IMR-90 (cell line): Measurements from ENCODE around the gene LRRC70. TPM values are rescaled to one million over a fixed set of nuclear protein-coding genes. Genes with fewer than 3 reads are reported as not detected.

Source experiments
- ATAC-seq: fragments of 200-7000 bp; cut with Tn5 transposase; 2 replicates; pipeline ENCODE4 v1.9.1; 2020; ENCODE audit warnings: low read depth, mild to moderate bottlenecking, moderate library complexity
- BruUV-seq: library from RNA; stranded (reverse); fragments of 400-500 nt; replicated peaks from 2 replicates; lab custom pipeline; 2021; lab: Mats Ljungman, UMichigan
- CTCF ChIA-PET: fragments of 300-600 bp; formaldehyde crosslinking; extraction: SDS; loops from one replicate; lab custom pipeline; 2021; ENCODE audit warnings: antibody characterized with exemption; lab: Yijun Ruan, JAX
- POLR2A ChIA-PET: fragments of 300-600 bp; sonication (Branson Sonifier 250); formaldehyde crosslinking; loops from one replicate; lab custom pipeline; 2022; ENCODE audit warnings: antibody characterized with exemption; ENCODE audit not compliant: unreplicated experiment; lab: Charles Lee
- DNase-seq: peaks from one replicate; pipeline ENCODE4 v3.0.0; 2013
- H2AFZ ChIP-seq: replicated peaks from 2 replicates; pipeline ENCODE3; 2013; ENCODE audit warnings: low read length, mild to moderate bottlenecking; ENCODE audit not compliant: poor library complexity
- H2AK5ac ChIP-seq: 2 replicates; pipeline ENCODE4 v1.6.1; 2013; ENCODE audit warnings: low read depth, low read length, inconsistent platforms
- H2AK9ac ChIP-seq: replicated peaks from 2 replicates; pipeline ENCODE3; 2013; ENCODE audit warnings: mild to moderate bottlenecking, low read depth, low read length, moderate library complexity; ENCODE audit not compliant: poor library complexity
- H2BK120ac ChIP-seq: 2 replicates; pipeline ENCODE4 v1.6.1; 2013; ENCODE audit warnings: low read depth, low read length, inconsistent platforms
- H2BK15ac ChIP-seq: 3 replicates; pipeline ENCODE4 v1.6.1; 2013; ENCODE audit warnings: low read depth, low read length, inconsistent platforms
- H2BK20ac ChIP-seq: 2 replicates; pipeline ENCODE4 v1.6.1; 2013; ENCODE audit warnings: low read depth, mild to moderate bottlenecking, inconsistent platforms, low read length, moderate library complexity
- H2BK5ac ChIP-seq: 2 replicates; pipeline ENCODE4 v1.6.1; 2013; ENCODE audit warnings: mild to moderate bottlenecking, low read depth, low read length, inconsistent platforms; ENCODE audit not compliant: poor library complexity, severe bottlenecking
- H3K14ac ChIP-seq: replicated peaks from 2 replicates; pipeline ENCODE4 v1.6.1; 2013; ENCODE audit warnings: low read depth, low read length, inconsistent platforms
- H3K18ac ChIP-seq: 2 replicates; pipeline ENCODE4 v1.6.1; 2013; ENCODE audit warnings: low read depth, low read length, control low read depth
- H3K23ac ChIP-seq: 2 replicates; pipeline ENCODE4 v1.6.1; 2013; ENCODE audit warnings: low read depth, low read length, inconsistent platforms
- H3K27ac ChIP-seq: 2 replicates; pipeline ENCODE4 v1.5.1; 2013; ENCODE audit warnings: mild to moderate bottlenecking, control low read depth, low read length; ENCODE audit not compliant: insufficient read depth
- H3K27me3 ChIP-seq: 2 replicates; pipeline ENCODE4 v1.6.1; 2013; ENCODE audit warnings: low read length; ENCODE audit not compliant: control insufficient read depth, insufficient read depth
- H3K36me3 ChIP-seq: 2 replicates; pipeline ENCODE4 v1.6.1; 2013; ENCODE audit warnings: low read length, mixed read lengths; ENCODE audit not compliant: control insufficient read depth, insufficient read depth
- H3K4ac ChIP-seq: 2 replicates; pipeline ENCODE4 v1.6.1; 2013; ENCODE audit warnings: low read depth, low read length, inconsistent platforms
- H3K4me1 ChIP-seq: 2 replicates; pipeline ENCODE4 v1.6.1; 2013; ENCODE audit warnings: low read length, mixed read lengths; ENCODE audit not compliant: control insufficient read depth, insufficient read depth
- H3K4me2 ChIP-seq: 2 replicates; pipeline ENCODE4 v1.6.1; 2013; ENCODE audit warnings: low read depth, mild to moderate bottlenecking, control low read depth, low read length, moderate library complexity
- H3K4me3 ChIP-seq: 2 replicates; pipeline ENCODE4 v1.5.1; 2013; ENCODE audit warnings: low read depth, mild to moderate bottlenecking, control low read depth, low read length, moderate library complexity; ENCODE audit not compliant: insufficient read depth
- H3K56ac ChIP-seq: 2 replicates; pipeline ENCODE4 v1.6.1; 2013; ENCODE audit warnings: low read length, inconsistent platforms; ENCODE audit not compliant: insufficient read depth; ENCODE audit errors: extremely low read depth
- H3K79me1 ChIP-seq, 2 experiments: 2 replicates each; pipeline ENCODE4 v1.6.1; 2013; ENCODE audit warnings: low read length in 2 of 2, inconsistent platforms in 1 of 2, low read depth in 1 of 2
- H3K9ac ChIP-seq: 2 replicates; pipeline ENCODE4 v1.6.1; 2013; ENCODE audit warnings: low read depth, low read length, control low read depth
- H3K9me1 ChIP-seq: 2 replicates; pipeline ENCODE4 v1.6.1; 2013; ENCODE audit warnings: low read length, inconsistent platforms; ENCODE audit not compliant: insufficient read depth
- H3K9me3 ChIP-seq: 2 replicates; pipeline ENCODE4 v1.6.1; 2013; ENCODE audit warnings: low read length; ENCODE audit not compliant: control insufficient read depth, insufficient read depth
- H4K20me1 ChIP-seq: 2 replicates; pipeline ENCODE4 v1.6.1; 2013; ENCODE audit warnings: low read length, inconsistent platforms; ENCODE audit not compliant: insufficient read depth
- H4K5ac ChIP-seq: 2 replicates; pipeline ENCODE4 v1.6.1; 2013; ENCODE audit warnings: mild to moderate bottlenecking, low read depth, low read length, control low read depth
- H4K8ac ChIP-seq, 2 experiments: 2 replicates each; pipeline ENCODE4 v1.6.1; 2013; ENCODE audit warnings: low read depth in 2 of 2, low read length in 2 of 2, control low read depth in 1 of 2, inconsistent platforms in 1 of 2
- H4K91ac ChIP-seq: 2 replicates; pipeline ENCODE4 v1.6.1; 2013; ENCODE audit warnings: low read depth, low read length, inconsistent platforms; ENCODE audit not compliant: insufficient read depth
- MAFK ChIP-seq: IDR thresholded peaks from 2 replicates; pipeline ENCODE4 v1.6.1; 2012; ENCODE audit warnings: low read depth, low read length, improper control_type of control experiment
- MAZ ChIP-seq: IDR thresholded peaks from 2 replicates; pipeline ENCODE4 v1.6.1; 2012; ENCODE audit warnings: low read depth, mild to moderate bottlenecking, low read length, improper control_type of control experiment, moderate library complexity, borderline replicate concordance
- WGBS, 2 experiments: methylation state at CpG; one replicate each; pipeline versions ENCODE4 v1.1.5 to v1.1.7; 2013; ENCODE audit warnings: missing lambda C conversion rate in 2 of 2; ENCODE audit not compliant: insufficient read length in 1 of 2; ENCODE audit errors: extremely low coverage in 2 of 2; 5-methylcytosine and 5-hydroxymethylcytosine counted together
- dilution Hi-C: fragments of 300-500 bp; cut with HindIII; formaldehyde crosslinking; loops from one replicate; pipeline ENCODE4 v1.14.3; 2018; ENCODE audit warnings: low sequenced_read_pairs; ENCODE audit not compliant: unreplicated experiment
- in situ Hi-C: fragments of 300-500 bp; cut with MboI; formaldehyde crosslinking; loops from 3 replicates; pipeline ENCODE4 v1.14.3; 2019; ENCODE audit warnings: low sequenced_read_pairs, inconsistent platforms, mixed read lengths
- intact Hi-C: fragments of 100-400 bp; cut with micrococcal nuclease; formaldehyde crosslinking; loops from 2 replicates; pipeline ENCODE4 v1.10.0; 2022
- polyA plus RNA-seq, 3 experiments: library from polyadenylated mRNA; depleted of rRNA; stranded (reverse); fragments of >200 nt; gene quantifications; 2 replicates each; pipeline ENCODE4 v1.2.3, GENCODE V29; 2012; ENCODE audit warnings: low replicate concordance in 1 of 3
- total RNA-seq: library from RNA; depleted of rRNA; stranded (reverse); fragments of >200 nt; gene quantifications from 2 replicates; pipeline ENCODE4 v1.2.3, GENCODE V29; 2012

The LRRC70 gene
- total and polyA plus RNA-seq, 2 of the 4 experiments (the other 2 are of a cell fraction): 0.19 to 0.36 TPM

- WGBS, 2 experiments: no CpG with 5 or more reads among the region's 2 CpGs
- H3K79me1 ChIP-seq: no peaks in the 10 kb centered on the region; a peak in 1 of 4 replicates
- no peak for TF ChIP-seq MAZ
- TF ChIP-seq MAFK: peak; percentile 54; the same call in 1 of the 2 replicates
- no peaks in the 10 kb centered on the region for H3K27me3 ChIP-seq
- H3K4me1 ChIP-seq: no peaks in the 10 kb centered on the region; the same call in 1 of the 2 replicates
- H3K9me3 ChIP-seq: no peaks in the 10 kb centered on the region
- no peak overlapping the region for H3K27ac ChIP-seq
- POLR2A ChIA-PET: no interaction called here
- H2BK15ac ChIP-seq: no peak overlapping the region
- in situ Hi-C loops (no loop called here), intact Hi-C loops (no loop called here), dilution Hi-C loops (no loop called here)
- H3K36me3 ChIP-seq: no peaks in the 10 kb centered on the region
- H4K8ac ChIP-seq: no peak overlapping the region
- H2AFZ ChIP-seq: no peak overlapping the region
- H3K18ac ChIP-seq: no peak overlapping the region
- no peak overlapping the region for H4K91ac ChIP-seq
- no peak overlapping the region for H3K9ac ChIP-seq
- H3K23ac ChIP-seq: no peak overlapping the region
- no peak overlapping the region for H2BK5ac ChIP-seq
- DNase-seq: no peak
- no peak overlapping the region for H4K5ac ChIP-seq
- no peaks in the 10 kb centered on the region for H3K9me1 ChIP-seq
- ATAC-seq: no peak
- H2BK120ac ChIP-seq: no peak overlapping the region
- no peak overlapping the region for H3K4me3 ChIP-seq
- H3K4me2 ChIP-seq: no peak overlapping the region
- no peak overlapping the region for H2BK20ac ChIP-seq
- no peak overlapping the region for H3K56ac ChIP-seq
- H4K20me1 ChIP-seq: no peaks in the 10 kb centered on the region
- CTCF ChIA-PET: interaction anchor here (1.0 kb wide), 1 partner anchor 14 kb away, joined by 3 read pairs; no protein-coding TSS in a partner anchor
- BruUV-seq: no TSS peak
- no peak overlapping the region for H3K4ac ChIP-seq
- H3K14ac ChIP-seq: no peak overlapping the region
- H2AK5ac ChIP-seq: no peak overlapping the region
- no peak overlapping the region for H2AK9ac ChIP-seq
Observed at GRCh38 chr5:62536783-62537182, 41.8 kb upstream of the LRRC70 start.
